Endothelial cell of umbilical vein (primary cell): ENCODE data around the gene NRCAM.

ENCODE experiments used
- CTCF ChIP-seq, 2 donors: IDR thresholded peaks; 1 replicate in 1 of 2; 2 replicates in 1 of 2; pipeline ENCODE4 v1.5.1; 2011; ENCODE audit warnings: low read length in 2 of 2, mild to moderate bottlenecking in 2 of 2, moderate library complexity in 2 of 2, control low read depth in 1 of 2, inconsistent platforms in 1 of 2, low read depth in 1 of 2; ENCODE audit not compliant: insufficient read depth in 1 of 2; ENCODE audit errors: extremely low read depth in 1 of 2
- EZH2 ChIP-seq: IDR thresholded peaks from 2 replicates; pipeline ENCODE4 v1.6.1; 2012; ENCODE audit warnings: borderline replicate concordance, low read depth, mild to moderate bottlenecking, moderate library complexity, low read length, inconsistent platforms; ENCODE audit not compliant: severe bottlenecking
- FOS ChIP-seq: IDR thresholded peaks from 2 replicates; pipeline ENCODE4 v1.6.1; 2011; ENCODE audit warnings: mild to moderate bottlenecking, low read length, moderate library complexity, borderline replicate concordance; ENCODE audit not compliant: insufficient read depth
- GATA2 ChIP-seq: IDR thresholded peaks from 2 replicates; pipeline ENCODE4 v1.7.0; 2011; ENCODE audit warnings: low read depth, mild to moderate bottlenecking, moderate library complexity, mixed read lengths, low read length; ENCODE audit not compliant: insufficient read length, insufficient read depth
- JUN ChIP-seq: IDR thresholded peaks from 2 replicates; pipeline ENCODE4 v1.6.1; 2011; ENCODE audit warnings: borderline replicate concordance, low read depth; ENCODE audit not compliant: insufficient read length, insufficient read depth
- MYC ChIP-seq: IDR thresholded peaks from one replicate; pipeline ENCODE4 v1.6.1; 2011; ENCODE audit warnings: mild to moderate bottlenecking, low read depth, low read length
- POLR2A ChIP-seq: IDR thresholded peaks from 2 replicates; pipeline ENCODE4 v1.6.1; 2012; ENCODE audit warnings: low read depth, mild to moderate bottlenecking, control low read depth, low read length
- POLR2AphosphoS5 ChIP-seq: IDR thresholded peaks from 2 replicates; pipeline ENCODE4 v1.6.1; 2012; ENCODE audit warnings: low read depth, mild to moderate bottlenecking, control low read depth, low read length, moderate library complexity; ENCODE audit not compliant: insufficient read depth
- TF ChIP-seq, protein P1 (sequence below): IDR thresholded peaks from 2 replicates; pipeline ENCODE4 v1.6.1; 2011; ENCODE audit not compliant: insufficient read depth, insufficient read length

GRCh38 chr7:108222236-108222892, 233.9 kb downstream of the NRCAM start:
- TF ChIP-seq POLR2A: no peak
- no peak for TF ChIP-seq CTCF (IDR thresholded peaks at IDR 0.05; ENCODE audit: extremely low read depth in 1 of 2, insufficient read depth in 1 of 2, low read depth in 1 of 2, low read length in 2 of 2)
- TF ChIP-seq POLR2AphosphoS5: no peak
- peak; percentile 83 for TF ChIP-seq MYC
- TF ChIP-seq EZH2: no peak
- peak; percentile 63 for TF ChIP-seq FOS
- peak; percentile 24 for TF ChIP-seq GATA2
- TF ChIP-seq, protein P1, sequence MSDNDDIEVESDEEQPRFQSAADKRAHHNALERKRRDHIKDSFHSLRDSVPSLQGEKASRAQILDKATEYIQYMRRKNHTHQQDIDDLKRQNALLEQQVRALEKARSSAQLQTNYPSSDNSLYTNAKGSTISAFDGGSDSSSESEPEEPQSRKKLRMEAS: peak; percentile 91
- peak; percentile 19 for TF ChIP-seq JUN
